GM21390 (cell line): ENCODE results near the gene CAPZB.

Experiments
- ATAC-seq: cut with Tn5 transposase; IDR thresholded peaks from one replicate; pipeline ENCODE4 v1.9.1; 2021; ENCODE audit not compliant: unreplicated experiment

Gene CAPZB

GRCh38 chr1:19469004-19469403 is 16.3 kb downstream of the CAPZB start:
- no peak for ATAC-seq

DNA sequence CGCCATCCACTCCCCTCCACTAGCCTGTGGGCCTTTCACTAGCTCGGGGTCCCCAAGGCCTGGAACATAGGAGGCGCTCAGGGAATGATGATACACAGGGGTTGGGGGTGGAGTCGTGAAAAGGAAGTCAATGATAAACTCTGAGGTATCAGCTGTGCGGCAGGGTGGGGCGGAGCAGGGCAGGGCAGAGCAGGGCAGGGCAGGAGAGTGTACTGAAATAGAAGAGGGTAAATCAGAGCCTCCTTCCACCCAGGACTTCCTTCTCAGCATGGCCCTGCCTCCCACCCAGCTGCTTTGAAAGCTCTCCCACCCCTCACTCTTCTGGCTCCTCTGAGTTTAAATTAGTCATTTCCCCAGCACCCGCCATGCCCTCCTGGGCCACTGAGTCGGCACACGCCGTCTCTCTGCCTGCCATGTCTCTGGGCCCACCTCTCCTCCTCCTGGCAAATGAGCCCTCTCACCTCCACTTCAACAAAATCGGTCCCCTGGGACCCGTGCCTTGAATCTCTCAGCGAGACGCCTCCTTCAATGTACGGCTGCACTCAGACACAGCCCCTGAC is 16.9 kb downstream of the CAPZB start:
- ATAC-seq, result peak; percentile 58

- no peak for ATAC-seq
Observed at GRCh38 chr1:19467199-19468187, 17.8 kb downstream of the CAPZB start.

GRCh38 chr1:19466112-19466561 is 19.2 kb downstream of the CAPZB start:
- ATAC-seq, result no peak

GRCh38 chr1:19465650-19466049 is 19.7 kb downstream of the CAPZB start:
- no peak for ATAC-seq

- no peak for ATAC-seq
Observed at GRCh38 chr1:19465123-19465522, 20.2 kb downstream of the CAPZB start.

- ATAC-seq, result no peak
Observed at GRCh38 chr1:19464696-19465095, 20.6 kb downstream of the CAPZB start.

DNA sequence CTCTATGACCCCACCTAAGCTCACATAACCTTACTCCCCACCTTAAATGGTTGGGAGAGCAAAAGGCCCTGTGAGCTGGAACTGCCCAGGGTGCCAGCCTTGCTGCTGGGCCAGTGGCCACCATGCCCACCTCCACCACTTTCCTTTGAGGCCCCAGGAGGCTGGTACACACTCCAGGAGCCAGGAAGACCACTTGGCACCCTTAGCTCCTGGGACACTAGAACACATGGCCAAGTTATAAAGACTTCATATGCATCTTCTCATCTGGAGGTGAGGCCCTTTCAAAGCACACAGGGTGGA is 21.9 kb downstream of the CAPZB start:
- ATAC-seq, result no peak

DNA sequence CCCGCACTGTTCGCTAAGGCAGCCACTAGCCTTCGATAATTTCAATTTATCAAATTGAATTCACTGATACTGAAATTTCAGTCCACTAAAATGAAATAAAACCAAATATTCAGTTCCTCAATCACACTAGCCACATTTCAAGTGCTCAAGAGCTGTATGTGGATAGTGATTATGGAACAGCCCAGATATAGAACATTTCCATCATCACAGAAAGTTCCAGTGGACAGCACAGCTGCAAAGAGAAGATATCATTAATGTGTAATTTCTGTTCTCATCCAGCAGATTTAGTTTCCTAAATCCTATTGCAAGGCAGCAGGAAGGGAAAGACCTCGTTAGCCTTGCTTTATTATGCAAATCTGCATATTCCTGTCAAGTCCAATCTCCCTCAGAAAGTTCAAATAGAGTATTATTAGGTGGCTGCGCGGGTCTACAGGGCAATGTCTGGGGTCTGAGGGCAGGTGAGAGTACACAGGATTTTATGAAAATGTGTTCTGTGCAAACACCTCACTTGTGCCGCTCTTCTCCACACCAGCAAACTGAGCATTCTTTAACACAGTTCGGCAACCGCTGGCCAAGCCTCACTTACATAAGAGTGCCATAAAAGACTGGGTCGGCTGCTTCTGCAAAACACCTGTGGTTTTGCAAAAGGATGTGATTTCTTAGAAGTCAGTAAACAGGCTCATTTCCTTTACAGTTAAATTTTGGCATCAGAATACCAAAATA is 22.4 kb downstream of the CAPZB start:
- peak; percentile 68 for ATAC-seq

GRCh38 chr1:19461220-19461554 is 24.2 kb downstream of the CAPZB start:
- ATAC-seq, result no peak

- no peak for ATAC-seq
Observed at GRCh38 chr1:19460535-19461219, 24.7 kb downstream of the CAPZB start.

- no peak for ATAC-seq
Observed at GRCh38 chr1:19458815-19459417, 26.4 kb downstream of the CAPZB start.

DNA sequence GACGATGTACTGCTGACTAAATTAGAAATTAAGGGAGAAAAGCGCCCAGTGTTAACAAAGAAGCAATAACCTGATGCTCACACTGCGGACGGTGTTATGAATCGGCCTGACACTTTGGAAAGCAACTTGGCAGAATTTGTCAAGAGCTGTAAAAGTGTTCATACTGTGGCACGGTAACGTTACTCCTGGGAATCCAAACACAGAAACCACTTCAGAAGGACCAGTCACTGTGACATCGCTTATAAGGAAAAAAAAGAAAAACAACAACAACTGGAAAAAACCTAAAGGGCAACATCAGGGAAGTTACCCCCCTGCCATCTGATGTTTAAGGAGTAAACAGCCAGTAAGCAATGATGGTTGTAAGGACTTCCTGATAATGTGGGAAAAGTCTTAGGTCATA is 27.7 kb downstream of the CAPZB start:
- no peak for ATAC-seq

GRCh38 chr1:19456968-19457441 is 28.3 kb downstream of the CAPZB start:
- ATAC-seq, result no peak

DNA sequence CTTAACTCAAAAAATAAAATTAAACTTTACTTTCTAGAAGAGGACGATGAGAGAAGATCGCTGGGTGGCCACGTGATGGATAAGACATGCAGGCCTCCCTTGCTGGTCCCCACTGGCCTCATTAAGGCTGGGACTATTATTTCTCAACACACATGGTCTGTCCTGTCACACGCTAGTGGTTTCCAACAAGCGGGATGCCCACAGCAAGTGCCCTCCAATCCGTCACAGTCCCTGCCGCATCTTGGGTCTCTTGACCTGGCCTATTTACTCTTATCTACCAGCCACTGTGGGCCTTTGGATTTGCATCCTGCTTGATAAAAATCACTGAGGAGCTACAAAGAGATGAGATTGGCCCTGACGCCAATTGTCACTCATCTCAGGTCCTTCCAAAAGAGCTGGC is 30.0 kb downstream of the CAPZB start:
- no peak for ATAC-seq

DNA sequence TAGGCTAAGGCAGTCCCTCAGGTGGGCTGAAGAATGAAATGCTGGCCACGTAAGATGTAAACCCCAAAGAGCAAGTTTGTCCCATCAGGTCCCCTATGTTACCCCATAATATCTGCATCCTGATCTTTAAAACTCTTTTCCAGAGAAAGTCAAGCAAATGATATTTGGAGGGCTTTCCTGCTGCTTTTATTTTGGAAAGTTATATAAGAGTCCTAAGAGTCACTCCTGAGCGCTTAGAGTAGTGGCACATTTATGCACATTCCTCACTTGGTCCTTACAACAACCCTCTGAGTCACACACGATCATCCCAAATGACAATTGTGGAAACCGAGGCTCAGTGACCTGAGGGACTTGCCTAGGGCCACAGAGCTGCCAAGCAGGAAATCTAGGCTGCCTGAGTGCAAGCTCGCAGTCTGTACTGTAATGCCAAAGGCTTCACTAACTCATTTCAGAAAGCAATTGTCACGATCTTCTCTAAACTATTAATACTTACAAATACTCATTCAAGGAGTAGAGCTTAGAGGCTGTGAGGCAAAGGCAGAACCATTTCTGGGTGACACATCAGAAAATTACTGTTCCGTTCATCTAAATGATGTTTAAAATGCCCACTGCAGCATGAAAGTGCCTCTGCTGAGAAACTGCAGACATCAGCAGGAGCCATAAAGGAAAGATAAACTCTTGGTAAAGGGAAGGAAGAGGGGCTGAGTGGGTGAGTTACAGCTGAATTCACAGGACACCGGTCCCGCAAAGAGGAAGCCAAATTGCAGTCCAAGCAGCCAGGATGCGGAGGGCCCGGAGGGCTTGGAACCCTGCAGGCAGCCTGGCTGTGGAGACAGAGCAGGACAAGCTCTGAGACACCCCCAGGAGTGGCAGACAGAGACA is 30.8 kb downstream of the CAPZB start:
- ATAC-seq, result no peak

DNA sequence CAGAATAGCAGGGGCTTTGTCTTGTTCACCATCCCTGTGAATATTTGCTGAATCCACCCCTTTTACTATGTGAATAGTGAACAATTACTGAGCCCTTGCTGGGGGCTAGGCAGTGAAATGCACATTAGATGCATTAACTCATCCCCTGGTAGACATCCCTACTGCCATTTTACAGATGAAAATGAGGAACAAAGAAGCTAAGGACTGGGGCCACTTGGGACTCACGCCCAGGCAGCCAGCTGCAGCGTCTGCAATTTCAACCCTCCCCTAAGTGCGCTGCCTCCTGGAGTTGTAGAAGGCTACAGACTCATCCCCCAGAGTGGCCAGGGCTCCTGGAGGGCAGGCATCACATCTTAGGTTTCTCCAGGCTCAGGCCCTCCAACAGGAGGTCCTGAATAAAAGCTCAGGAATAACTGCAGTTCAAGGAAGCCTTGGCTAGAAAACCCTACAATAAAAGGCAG is 31.6 kb downstream of the CAPZB start:
- ATAC-seq, result no peak

GRCh38 chr1:19452221-19452663 is 33.1 kb downstream of the CAPZB start:
- ATAC-seq, result no peak

GRCh38 chr1:19450811-19451515 is 34.4 kb downstream of the CAPZB start:
- ATAC-seq, result no peak
